ENCODE measurements around the gene ARL5B.

Gene ARL5B

DNA sequence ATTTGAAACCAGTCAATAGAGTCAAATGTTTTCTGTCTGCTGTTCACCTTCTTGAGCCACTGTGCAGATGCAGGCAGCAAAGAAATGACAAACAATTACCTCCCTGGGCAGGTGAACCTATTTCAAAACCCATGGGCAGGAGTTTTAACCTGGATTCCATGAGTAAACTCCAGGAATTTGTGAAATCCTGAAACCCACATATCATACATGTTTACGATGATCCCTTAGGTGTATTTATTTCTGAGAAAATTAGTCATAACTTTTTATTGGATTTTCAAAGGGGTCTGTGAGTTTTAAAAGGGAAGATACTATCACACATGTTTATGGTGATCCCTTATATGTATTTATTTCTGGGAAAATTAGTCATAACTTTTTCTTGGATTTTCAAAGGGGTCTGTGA lies 59.8 kb downstream of the ARL5B start:
- no peak for DNase-seq

DNA sequence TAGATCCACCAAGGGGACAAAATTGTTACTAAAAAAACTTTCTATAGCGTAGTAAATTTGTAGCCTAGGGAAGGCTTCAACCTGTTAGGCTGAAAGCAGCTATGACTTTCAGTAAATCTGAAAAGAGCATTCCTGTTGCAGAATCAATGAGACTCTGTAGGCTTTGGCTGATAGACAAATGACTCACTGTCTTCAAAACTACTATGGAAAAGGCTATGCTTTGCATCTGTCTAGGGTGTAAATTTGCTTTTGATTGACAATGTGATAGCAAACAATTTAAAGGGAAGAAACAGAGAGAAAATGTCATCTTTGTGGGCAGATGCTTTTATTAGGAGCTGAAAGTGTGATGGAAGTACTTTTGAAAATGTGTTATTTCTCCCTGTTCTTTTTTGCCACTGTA lies 60.6 kb downstream of the ARL5B start:
- DNase-seq, result no peak

DNA sequence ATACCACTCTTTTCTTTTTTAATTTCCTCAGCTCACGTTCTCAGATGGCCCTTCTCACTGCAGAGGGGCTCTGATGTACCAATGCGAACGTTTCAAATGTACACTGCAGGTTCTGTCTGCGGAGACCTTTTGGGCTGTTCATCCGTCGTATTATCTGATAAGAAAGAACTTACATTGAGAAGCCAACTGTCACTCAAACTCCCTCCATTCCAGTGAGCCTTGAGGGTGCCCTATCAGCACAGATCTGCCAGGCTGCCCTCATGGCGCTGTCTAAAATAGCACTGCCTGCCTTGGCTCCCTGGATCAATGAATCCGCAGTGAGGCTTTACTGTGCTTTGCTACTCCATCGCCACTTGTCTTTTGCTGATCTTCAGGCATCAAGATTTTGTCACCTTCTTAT lies 61.8 kb downstream of the ARL5B start:
- DNase-seq, result no peak

DNA sequence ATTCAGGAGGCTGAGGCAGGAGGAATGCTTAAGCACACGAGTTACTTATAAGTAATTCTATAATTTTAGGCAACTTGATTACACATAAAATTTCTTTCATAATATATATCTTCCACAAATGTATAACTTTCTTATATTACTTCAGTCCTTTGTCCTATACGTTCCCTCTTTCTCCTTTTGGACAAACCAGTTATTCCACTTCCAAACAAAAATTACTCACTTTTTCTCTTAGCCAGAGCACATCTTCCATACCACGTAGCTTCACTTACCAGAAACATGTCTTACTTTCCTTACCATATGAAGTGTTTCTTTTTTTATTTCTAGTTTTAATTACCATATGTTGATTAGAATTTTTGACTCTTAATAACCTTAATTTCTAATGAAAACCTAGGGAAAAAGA lies 64.6 kb downstream of the ARL5B start:
- DNase-seq, result no peak
